ENCODE measurements around the gene SLC24A5.

SLC24A5 gene

DNA sequence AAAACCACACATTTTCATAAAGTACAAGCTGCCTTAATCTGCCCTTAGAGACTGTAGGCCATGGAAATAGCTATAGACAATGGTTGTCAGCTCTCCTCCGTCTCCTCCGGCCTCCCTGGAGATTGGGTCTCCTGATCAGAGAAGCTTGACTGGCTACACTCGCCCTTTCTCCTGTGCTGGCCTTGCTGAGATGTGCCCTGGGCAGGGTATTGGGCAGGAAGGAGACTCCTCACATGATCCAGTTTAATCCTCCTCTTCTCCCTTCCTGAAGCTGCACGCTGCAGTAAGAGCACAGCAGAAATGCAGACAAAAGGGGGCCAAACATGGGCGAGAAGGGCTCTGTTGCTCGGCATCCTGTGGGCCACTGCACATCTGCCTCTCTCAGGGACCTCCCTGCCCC, at the start of gene SLC24A5:
Gene SLC24A5 (plus strand): TSS at position 246 of the 400 bp plus-strand sequence. CDS start 55 bp downstream, at position 301.
- no peak for DNase-seq (ENCODE audit: low spot score)

DNA sequence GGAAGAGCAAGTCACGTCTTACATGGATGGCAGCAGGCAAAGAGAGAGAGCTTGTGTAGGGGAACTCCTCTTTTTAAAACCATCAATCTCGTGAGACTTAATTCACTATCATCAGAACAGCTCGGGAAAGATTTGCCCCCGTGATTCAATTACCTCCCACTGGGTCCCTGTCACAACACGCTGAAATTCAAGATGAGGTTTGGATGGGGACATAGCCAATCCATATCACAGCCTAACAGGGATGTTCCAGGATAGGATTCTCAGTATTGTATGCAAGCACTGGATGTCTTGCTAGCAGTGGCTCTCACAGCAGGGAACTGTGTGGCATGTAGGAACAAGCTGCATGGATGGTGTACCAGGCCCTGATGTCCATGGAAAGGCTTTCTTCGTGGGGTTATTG, 47.8 kb upstream of the SLC24A5 start:
- no peak for DNase-seq (ENCODE audit: low spot score)

DNA sequence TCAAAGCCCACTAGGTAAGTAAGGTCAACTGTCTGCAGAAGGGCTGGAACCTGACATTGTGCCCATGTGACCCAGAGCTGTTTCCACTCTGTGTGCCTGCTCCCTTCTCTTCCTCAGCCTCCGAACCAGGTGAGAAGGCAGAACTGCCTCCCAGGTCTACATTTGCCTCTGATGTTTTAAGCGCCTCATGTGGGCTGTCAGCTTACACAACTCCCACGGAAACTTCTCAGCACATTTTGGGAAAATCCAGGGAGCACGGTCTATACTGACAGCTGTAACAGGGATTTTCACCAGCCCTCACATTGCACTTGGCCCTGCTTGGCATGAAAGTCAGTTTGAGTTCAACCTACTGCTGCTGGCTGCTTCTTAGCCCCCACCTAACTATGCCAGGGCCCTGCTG, 46.9 kb upstream of the SLC24A5 start:
- DNase-seq (ENCODE audit: low spot score), result no peak

DNA sequence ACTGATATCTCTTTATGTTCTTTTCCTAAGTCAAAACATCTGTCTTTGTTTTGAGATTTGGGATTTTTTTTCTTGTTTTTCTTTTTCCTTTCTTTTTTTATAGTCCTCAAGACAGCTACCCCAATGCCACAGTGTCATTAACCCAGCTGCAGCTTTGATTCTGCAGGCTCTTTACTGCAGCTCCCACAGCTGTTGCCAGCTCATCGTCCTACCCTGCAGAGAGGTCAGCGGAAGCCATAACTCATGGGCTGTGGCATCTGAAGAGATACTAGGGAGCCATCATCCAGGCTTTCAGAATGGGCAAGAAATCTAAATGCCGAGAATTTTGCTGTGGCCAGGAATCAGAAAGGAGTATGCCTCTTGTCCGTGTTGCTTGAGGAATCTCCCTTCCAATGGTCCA, 44.3 kb upstream of the SLC24A5 start:
- DNase-seq (ENCODE audit: low spot score), result no peak

DNA sequence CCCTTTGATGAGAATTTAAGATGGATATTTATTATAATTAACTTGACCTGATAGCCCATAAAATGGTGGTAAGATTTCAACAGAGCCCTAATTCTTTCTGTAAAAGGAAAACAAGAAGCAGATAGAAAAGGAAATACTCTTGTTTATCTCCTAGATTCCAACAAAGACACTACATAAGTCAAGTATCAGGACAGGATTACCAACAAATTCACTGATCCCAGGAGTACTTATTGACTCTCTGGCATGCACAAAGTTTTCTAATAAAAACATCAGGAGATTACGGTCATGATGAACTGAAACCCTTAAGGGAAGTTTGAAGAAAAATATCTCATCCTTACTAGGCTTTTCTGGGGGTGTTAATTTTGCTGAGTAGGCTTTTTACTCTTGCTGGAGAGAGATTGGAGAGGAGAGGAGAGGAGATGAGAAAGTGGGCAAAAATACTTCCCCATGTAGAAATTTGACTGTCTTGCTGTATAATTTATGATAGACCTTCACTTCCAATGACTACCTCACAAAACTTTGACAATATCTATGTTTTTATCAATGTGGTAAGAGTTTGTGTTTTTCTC, 43.1 kb upstream of the SLC24A5 start:
- no peak for DNase-seq (ENCODE audit: low spot score)

DNA sequence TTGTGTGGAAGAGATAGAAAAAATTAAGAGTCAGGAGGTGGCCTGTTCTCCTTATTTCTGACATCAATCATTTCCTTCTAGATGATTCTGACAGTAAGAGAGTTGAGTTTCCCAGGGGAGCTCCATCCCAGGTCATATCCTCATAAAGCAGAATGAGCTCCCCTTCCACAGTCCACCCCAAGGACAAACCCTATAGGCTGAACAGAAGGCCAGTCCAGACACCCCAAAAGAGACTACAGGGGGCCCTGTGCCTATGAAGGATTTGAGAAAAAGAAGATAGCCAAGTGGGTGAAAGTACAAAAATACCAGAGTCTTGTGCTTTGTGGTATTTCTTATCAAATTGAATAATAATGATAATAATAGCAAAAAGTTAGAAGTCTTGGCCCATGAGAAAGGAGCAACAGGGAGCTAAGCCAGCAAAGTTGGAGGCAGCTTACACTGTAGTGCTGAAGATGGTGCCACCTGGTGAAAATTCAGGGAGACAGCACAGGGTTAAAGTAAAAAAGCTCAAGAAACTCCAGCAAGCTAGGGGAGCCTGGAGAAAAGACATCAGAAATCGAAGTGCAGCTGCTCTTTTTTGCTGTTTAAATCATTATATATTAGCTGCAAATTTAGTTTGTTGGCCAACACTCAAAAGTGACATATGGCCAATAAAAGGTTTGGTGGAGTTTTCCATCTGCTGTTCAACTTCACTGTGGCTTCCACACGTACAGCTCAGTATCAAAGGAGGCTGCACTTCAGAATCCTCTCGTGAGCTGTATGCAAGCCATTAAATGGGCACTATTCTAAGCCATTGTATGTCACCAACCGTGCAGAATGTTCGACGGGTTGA, 35.8 kb upstream of the SLC24A5 start:
- DNase-seq (ENCODE audit: low spot score), result no peak

DNA sequence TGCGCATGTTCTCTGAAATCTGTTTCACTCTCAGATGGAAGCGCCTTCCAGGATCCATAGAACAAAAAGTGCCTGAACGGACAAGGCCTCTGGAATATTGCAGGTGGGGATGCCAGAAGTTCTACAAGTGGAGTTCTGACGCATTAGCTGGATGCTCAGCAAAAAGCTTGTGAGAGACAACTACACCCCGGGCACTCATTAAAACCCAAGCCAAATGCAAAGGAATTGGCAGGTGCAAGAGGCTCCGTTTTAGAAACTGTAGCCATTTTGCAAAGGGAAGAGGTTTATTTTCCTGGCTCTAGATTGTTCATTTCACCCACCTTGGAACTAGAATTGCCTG, 35.2 kb upstream of the SLC24A5 start:
- no peak for DNase-seq (ENCODE audit: low spot score)

DNA sequence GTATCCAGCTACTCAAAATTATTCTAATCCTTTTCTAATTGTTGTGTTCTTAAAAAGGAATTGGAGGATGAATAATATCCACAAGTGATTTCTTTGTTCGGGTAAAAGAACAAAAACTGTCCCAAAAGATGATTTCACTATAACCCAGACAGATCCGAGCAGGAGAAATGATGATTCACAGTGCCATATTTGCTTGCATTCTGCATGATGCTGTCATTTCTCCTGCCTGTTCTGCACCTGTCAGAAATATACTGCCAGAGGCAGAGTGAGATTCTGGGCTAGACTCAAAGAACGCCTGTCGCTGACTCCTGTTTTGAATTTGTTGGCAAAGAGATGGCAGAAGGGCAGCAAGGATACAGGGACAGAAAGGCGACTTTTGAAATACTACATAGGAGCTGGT, 34.7 kb upstream of the SLC24A5 start:
- no peak for DNase-seq (ENCODE audit: low spot score)

DNA sequence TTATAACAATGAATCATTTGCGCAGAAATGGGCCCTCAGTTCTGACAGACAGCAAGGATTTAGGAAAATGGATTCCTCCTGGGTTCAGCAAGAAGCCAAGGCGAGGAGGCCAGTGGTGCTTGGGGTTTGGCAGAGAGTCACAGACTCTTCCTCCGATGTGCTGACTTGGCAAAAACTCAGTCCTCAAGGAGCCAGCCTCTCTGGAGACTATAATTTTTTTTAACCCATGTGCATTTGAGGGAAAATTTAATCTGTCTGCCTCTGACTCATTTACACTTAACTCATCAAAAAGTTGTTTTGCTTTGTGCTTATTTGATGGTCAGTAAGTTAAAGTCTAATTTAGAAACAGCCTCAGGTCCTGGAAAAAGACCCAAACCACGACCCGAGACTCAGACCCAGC, 34.2 kb upstream of the SLC24A5 start:
- DNase-seq (ENCODE audit: low spot score), result no peak

DNA sequence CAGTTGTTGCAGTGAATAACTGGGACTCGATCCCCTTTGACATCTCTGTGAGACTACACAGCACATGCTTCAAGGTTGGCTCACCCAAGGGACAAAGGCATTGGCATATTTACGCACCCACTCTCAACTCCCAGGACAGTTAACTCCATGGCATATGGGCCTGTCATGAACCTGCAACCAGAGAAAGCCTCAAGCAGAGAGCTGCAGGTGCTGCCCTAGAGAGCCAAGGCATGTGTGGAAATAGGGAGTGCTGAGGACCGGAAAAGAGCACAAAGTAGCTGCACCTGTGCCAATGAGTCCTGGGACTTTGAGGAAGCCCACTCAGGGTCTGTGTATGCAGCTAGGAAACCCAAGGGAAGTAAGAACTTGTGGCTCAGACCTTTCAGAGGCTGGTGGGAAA, 32.9 kb upstream of the SLC24A5 start:
- no peak for DNase-seq (ENCODE audit: low spot score)

DNA sequence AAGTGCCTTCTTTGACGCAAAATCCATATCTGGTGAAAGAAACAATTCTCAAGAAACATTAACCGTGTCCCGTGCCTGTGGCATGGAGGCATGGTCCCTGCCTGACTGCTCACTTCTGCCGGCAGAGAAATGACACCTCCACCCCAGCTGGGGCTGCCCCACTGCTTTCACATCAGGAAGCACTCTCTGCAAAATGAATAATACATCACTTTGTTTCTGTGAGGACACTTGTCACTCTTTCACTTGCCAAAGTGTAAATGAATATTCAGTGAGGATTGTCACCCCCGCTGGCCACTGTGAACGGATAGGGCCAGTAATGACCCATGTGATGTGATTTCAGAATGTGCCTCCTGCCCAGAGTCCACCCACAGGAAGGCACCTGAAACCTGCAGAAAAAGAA, 31.1 kb upstream of the SLC24A5 start:
- DNase-seq (ENCODE audit: low spot score), result no peak

DNA sequence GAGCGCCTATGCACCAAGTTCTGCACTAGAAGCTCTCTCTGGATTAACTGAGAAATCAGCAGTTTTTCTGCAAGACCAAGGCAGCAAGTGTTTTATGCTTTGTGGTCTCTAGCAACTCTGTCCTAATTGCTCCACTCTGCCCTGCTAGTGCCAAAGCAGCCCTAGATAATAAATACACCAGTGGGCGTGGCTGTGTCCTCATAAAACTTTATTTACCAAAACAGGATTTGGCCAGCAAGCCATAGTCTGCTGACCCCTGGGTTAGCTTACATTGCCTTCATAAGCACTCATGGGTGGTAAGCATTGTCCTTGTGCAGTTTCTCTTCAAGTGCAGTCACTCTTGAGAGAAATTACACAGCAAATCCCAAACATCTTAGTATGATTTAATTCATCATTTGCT, 30.7 kb upstream of the SLC24A5 start:
- no peak for DNase-seq (ENCODE audit: low spot score)

DNA sequence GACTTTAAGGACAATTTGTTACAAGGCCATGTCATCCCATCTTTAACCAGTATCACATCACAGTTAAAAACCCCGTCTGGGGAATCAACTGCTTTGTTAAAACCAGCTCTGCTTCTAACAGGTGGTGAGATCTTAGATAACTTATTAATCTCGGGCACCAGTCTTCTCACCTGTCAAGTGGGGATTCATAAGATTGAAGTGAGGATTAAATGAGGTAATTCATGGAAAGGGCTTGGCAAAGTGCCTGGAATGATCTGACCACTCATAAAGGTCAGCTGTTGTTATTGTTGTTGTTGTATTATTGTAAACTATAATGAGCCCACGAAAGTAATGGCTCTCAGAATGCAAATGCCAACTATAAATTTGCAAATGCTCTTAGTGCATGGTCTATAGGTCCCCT, 30.1 kb upstream of the SLC24A5 start:
- no peak for DNase-seq (ENCODE audit: low spot score)

DNA sequence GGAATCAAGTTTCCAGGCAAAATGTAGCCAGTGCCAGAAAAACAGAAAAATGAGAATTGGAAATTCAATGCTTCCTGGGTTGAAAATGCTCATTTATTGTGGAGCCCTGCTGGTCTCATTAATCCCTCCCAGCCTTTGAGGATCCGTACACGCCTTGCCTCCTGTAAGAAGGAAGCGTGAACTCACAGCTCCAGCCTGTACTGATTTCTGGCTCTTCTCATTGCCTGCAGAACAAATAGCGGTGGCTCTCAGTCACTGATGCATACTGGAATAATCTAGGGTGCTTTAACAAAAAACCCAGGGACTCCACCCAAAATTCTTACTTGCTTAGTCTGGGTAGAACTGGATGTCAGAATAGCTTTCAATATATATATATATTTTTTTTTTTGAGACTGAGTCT, 29.3 kb upstream of the SLC24A5 start:
- DNase-seq (ENCODE audit: low spot score), result no peak

DNA sequence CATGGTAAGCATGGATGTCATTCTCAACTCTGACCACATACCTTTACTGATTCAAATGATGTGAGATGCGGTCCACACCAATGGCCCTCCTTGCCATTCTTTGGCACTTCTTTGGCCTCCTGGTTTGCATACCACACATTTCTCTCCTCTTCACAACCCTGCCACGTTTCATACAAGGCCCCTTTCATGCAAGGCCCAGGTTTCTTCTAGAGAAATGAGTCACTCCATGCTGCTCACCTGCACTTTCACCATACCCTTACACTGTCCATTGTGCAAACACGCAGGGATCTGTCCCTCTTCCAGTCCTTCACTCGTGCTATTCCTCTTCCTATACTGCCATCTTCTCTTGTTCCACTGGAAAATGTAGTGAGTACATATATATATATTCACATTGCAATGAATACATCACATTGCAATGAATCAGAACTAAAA, 24.4 kb upstream of the SLC24A5 start:
- DNase-seq (ENCODE audit: low spot score), result no peak

DNA sequence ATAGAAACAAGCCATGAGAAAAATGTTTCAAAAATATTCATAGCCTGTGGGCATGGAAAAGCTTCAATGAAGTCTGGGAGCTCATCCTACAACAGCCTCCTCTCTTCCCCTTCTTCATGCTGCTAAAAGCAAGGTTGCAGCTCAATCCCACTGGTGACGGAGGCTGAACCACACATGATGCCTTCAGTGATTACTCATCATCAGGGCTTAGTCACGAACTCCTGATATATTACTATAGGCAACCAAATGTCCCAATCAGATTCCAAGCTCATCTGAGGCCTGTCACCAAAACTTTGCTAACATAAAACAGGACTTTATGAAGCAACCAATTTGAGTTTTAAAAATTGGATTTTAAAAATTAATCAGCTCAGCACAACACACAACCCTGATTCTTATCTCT, 24.0 kb upstream of the SLC24A5 start:
- no peak for DNase-seq (ENCODE audit: low spot score)

DNA sequence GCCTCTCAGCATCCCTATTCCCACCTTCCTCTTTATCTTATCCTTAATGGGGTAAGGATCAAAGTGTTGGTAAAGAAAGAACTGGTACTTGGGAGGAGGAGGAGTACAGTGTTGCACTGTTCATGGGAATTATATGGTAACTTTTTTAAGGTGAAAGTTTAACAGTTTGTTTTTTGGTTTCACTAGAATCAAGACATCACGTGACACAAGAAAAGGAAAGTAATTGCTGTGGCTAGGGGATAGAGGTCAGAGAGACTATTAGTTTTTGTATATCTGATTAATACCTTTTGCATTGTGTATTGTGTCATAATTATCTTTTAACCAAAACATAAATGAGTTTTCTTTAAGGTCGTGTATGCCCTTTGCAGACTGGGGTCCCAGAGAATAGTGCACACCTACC, 23.5 kb upstream of the SLC24A5 start:
- DNase-seq (ENCODE audit: low spot score), result no peak

DNA sequence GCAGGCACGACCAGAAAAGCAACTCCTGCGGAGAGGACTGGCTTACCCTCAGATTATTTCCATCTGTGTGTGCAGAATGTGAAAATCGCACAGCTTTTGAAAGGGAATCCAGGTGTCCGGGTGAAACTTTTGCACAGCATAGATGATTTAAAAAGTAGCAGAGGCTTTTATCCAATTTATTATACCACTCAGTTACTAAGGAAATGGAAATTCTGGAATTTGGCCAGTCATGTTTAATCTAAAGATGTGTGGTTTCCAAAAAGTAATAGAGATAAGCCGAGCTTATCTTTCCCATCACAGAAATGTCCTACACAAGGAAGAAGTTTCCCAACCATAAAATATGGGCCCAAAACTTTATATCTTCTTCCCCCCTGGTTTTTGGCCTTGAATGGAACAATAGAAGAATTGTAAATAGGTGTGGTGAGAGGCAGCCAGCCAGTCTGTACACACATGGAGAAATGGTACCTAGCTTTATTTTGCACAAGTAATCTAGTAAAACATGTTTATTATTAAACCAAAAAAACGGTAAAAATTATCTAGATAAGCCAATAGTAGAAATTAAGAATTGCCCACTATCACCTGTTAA, 19.3 kb upstream of the SLC24A5 start:
- no peak for DNase-seq (ENCODE audit: low spot score)

DNA sequence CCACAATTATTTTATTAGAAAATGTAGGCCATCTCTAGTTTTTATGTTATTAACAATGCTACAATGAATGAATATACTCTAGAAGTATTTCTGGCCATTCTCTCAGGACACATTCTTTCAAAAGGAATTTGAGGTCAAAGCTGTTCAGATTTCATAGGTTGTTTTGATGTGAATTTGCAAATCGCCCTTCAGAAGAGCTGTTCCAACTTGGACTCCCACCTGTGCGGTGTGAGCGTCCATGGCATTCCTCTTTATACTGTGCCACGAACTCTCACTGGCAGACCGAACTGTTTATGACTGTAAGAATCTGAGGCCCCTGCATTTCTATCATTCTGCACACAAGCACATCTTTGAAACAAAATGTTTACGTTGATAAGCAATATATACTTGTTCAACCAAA, 18.6 kb upstream of the SLC24A5 start:
- DNase-seq (ENCODE audit: low spot score), result no peak

DNA sequence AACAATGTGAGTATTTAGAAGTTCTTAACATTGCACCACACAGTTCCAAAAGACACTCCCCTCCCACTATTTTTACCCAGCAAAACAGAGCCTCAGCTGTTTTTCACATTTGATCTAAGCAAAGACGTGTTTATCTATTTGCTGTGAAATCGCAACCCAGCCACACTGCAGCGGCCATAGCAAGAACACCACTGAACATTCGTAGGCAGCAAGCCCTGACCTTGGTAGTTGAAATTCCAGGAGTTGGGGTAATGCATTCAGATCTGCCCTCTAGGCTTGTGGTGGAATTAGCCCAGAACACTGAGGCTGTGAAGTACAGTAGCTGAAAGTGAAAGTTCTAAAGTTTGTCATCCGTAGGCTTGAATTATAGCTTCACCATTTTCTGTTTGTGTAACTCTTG, 17.1 kb upstream of the SLC24A5 start:
- no peak for DNase-seq (ENCODE audit: low spot score)

DNA sequence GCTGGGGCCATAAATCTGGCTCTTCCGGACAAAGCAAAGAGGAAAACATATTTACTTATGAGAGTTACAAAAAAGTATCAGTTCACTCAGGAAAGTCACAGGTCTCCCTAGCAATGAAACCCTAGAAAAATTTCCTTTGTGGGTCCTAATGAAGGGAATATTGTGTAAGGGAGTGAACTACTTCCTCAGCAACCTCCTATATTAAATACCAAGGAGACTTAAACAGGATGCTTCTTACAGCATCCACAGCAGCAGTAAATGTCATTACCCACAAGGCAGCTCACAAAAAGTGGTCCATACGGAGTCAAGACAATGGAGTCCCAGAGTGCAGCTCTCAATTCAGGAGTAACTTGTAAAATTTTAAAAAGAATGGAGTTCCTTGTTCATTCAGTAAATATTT, 14.9 kb upstream of the SLC24A5 start:
- DNase-seq (ENCODE audit: low spot score), result no peak

DNA sequence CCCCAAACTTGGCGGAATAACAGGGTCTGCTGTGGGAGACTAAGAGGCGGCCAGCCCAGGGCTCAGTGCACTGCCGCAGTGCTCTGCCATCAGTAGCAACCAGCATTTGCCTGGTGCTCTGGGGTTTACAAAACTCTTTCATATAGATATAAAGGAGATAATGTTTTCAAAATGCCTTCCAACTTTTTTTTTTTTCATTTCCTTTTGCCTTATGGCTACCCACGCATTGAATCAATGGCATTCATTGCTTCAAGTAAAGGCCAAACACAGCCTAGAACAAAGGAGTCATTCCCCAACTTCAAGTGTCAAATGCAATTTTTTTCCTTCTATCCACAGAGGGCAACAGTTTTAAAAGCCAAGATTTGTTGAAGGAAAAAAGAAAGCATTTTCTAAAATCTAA, 11.6 kb upstream of the SLC24A5 start:
- no peak for DNase-seq (ENCODE audit: low spot score)

DNA sequence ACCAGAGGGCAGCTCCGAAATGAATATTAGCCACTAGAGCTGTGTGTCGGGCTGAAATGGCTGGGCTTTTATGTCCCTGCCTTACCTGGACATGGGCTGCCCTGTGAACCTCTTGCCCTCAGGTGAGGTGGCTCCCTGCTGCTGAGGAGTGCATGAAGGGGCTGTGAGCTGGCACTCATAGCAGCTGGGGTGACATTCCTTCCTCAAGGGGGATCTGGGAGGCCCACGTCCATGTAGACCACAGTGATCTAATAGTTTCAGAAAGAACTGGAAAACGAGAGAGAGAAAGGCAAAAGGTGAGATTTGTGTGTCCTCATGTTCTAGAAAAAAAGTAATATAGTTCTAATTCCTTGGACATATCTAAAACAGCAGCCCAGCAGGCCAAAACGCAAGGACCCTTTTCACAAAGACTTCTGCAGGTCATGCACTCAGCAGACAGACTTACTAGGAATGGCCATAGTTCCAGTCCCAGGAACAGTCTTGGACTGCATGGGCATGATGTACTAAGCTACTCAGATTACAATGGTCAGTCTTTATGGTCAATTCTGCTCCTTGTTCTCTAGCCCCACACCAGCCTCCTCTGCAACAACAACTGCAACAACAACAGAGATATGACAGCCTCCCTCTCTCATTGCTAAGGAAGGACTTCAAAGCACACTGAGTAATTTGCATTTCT, 10.8 kb upstream of the SLC24A5 start:
- no peak for DNase-seq (ENCODE audit: low spot score)
